GM18508 (cell line): ENCODE results near the gene ANK2.
"Not testable (repeated sequence)": the region's sequence is repeated elsewhere in the genome, so short reads cannot be mapped to it uniquely, and the experiment has no call there.

Experiments used
- ATAC-seq: cut with Tn5 transposase; IDR thresholded peaks from one replicate; pipeline ENCODE4 v1.9.1; 2021; ENCODE audit warnings: moderate number of reproducible peaks; ENCODE audit not compliant: insufficient read depth, unreplicated experiment

Gene ANK2

GRCh38 chr4:113181289-113182007, 132.0 kb downstream of the ANK2 start:
- no peak for ATAC-seq

DNA sequence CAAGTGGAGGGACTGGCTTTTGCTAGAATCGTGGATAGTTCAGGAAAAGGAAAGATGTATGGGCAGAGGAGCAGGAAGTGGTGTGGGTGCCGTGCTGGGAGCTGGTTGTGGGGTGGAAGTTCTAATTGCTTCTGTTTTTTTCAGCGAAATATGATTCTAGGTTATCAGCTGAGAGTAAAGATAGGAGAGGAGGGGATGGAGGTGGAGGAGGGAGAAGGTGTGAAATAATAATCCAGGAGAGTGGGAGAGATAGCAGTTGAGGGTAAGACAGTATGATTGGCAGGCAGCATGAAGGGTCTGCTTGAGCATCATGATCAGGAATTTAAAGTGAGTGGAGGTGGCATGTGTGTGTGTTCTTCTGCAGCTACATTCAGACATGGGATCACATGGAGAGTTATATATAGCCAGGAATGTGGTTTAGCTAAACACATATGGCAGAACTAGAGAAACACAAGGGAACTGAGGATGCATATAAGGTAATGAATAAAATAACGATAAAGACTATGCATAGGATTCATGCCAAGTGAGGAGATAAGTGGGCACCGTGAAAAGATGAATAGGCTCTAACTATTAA, 133.7 kb downstream of the ANK2 start:
- ATAC-seq, result no peak

GRCh38 chr4:113186220-113186619, 136.8 kb downstream of the ANK2 start:
- not testable (repeated sequence) for ATAC-seq

DNA sequence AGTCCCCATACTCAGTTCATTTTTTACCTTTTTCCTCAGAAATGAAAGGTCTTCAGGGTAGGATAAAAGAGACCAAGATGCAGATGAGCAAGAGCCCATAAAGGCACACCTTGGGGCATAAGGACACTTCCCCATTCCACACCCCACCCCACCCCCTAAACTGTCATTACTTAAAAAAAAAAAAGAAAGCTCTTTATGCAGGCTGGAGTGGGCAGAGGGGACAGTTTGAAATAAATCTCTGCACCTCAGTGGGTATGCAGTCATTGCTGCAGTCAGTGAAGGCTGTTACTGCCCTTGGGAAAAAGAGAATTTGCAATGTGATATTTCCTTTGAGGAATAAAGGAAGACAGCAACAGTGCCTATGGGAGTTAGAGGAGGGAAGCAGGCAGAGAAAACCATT, 137.5 kb downstream of the ANK2 start:
- no peak for ATAC-seq

GRCh38 chr4:113187358-113187757, 137.9 kb downstream of the ANK2 start:
- ATAC-seq, result no peak

- ATAC-seq, result no peak
Measured at GRCh38 chr4:113189546-113189945, 140.1 kb downstream of the ANK2 start.

GRCh38 chr4:113209153-113209552, 159.7 kb downstream of the ANK2 start:
- ATAC-seq, result no peak

DNA sequence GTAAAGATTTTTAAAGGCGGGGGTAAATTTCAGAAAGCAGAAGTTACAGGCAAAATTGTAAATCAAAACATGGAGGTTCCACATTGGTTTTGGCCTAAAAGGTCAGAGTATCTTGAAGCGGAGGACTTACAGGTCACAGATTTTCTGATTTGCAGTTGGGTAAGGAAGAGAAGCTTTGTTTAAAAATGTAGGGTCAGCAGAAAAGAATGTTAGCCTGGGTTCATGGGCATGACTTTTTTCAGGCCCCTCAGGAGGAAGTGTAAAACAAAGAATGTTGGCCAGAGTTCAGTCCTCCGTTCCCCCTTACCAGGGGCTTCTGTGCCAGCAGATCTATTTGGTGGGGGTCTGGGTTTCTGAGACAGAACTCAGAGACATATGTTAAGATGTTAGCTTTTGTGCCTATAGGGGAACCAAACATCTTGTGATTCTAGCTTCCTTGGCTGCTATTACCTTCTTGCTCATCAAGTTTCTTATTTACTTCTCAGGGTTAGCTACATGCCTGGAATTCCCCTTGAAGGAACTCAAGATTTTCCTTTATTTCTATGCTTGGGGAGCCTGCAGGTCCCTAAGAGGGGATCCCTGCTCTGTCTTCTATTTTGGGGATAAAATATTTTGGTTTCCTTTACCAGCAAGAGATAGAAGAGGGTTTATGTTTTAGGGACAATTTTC, 160.3 kb downstream of the ANK2 start:
- ATAC-seq, result no peak

- ATAC-seq, result no peak
Measured at GRCh38 chr4:113212613-113213012, 163.2 kb downstream of the ANK2 start.

- ATAC-seq, result no peak
Measured at GRCh38 chr4:113221990-113222389, 172.5 kb downstream of the ANK2 start.

DNA sequence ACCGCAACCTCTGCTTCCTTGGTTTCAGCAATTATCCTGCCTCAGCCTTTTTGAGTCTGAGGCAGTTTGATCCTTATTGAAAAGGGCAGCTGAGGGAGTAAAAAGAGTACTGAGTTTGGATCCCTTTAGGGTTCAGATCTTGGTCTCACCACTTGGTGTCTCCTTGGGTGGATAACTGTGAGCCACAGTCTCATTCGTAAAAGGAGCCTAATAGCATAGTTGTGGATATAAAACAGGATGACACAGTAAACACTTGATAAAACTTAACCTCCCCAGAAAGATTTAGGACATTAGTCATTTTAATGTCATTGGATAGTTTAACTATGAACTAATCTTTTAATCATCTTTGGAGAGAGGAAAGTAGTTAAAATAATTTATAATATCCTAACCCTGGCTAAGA, 173.0 kb downstream of the ANK2 start:
- no peak for ATAC-seq

GRCh38 chr4:113223001-113223400, 173.5 kb downstream of the ANK2 start:
- no peak for ATAC-seq

DNA sequence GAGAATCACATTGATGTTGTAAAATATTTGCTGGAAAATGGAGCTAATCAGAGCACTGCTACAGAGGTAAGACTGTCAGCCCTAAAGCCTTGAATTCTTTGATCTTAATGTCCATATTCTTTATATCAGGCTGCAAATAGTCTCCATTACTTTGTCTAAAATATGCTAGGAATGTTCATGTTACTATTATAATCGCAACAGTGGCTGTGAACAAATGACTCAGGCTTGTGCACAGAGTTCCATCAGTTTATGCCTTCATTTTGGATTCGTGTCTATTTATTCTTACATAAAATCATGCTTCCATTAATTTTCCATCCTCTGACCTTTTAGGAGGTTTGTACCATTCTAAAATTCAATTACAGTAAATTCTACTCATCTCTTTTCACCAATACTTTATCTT, 182.7 kb downstream of the ANK2 start:
- no peak for ATAC-seq

DNA sequence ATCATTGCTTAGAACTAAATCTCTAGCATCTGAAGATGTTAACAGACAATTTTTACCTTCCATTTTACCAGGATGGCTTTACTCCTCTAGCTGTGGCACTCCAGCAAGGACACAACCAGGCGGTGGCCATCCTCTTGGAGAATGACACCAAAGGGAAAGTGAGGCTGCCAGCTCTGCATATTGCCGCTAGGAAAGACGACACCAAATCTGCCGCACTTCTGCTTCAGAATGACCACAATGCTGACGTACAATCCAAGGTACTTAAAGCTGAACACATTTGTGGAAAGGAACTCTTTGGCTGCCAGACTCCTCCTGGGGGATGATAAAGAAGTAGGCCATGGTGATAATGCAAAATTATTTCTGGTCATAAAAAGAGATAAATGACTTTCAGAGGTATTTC, 187.5 kb downstream of the ANK2 start:
- no peak for ATAC-seq

- ATAC-seq, result no peak
Measured at GRCh38 chr4:113243312-113243711, 193.9 kb downstream of the ANK2 start.

GRCh38 chr4:113244747-113245146, 195.3 kb downstream of the ANK2 start:
- ATAC-seq, result not testable (repeated sequence)

GRCh38 chr4:113248320-113248719, 198.9 kb downstream of the ANK2 start:
- no peak for ATAC-seq

GRCh38 chr4:113255628-113256027, 206.2 kb downstream of the ANK2 start:
- no peak for ATAC-seq

DNA sequence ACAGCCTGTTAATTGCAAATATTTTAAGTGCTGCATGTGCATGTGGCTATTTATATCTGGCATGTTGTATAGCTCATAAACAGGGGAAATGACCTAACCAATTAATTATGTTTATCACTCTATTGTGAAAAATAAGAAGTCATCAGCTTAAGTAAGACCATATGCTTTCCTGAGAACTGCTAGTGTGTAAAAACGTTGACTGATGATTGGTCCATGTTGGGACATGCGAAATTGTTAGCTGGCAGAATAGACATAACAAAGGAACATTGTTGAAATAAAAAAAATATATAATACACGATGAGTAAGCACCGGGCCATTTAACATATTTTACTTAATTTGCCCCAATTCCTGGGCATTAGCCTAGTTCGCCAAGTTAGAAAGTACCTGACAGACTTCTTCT, 207.5 kb downstream of the ANK2 start:
- ATAC-seq, result no peak

DNA sequence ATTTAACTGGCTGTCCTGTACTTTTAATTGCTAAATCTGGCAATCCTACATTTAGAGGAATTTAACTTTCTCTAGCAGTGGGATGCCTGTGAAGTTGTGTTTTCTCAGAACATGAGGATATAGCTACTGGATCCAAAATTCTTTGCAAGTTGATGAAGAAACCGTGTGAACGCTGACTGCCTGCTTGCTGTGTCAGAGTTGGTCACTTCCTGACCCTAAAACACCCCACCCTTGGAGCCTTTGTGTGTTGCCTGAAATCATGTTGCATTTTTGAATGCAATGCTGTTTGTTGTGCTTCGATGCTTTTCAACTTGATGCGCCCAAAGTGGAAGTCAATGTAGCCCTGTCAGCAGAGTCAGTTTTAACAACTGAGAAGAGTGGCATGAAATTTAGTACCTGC, 211.2 kb downstream of the ANK2 start:
- ATAC-seq, result no peak

- no peak for ATAC-seq
Measured at GRCh38 chr4:113263274-113263673, 213.8 kb downstream of the ANK2 start.
